Measurements from ENCODE around the gene HS2ST1. TPM values are rescaled to one million over a fixed set of nuclear protein-coding genes. Genes with fewer than 3 reads are reported as not detected.

HS2ST1 gene
- total RNA-seq, 2 donors from 2014 or later, result 11.5 to 11.7 TPM

GRCh38 chr1:86938450-86938849, 24.0 kb downstream of the HS2ST1 start:
- no peak for DNase-seq (ENCODE audit: low spot score)
- intact Hi-C loops (cut with DNase I), result no loop called here
- TF ChIP-seq POLR2A (IDR thresholded peaks at IDR 0.05) (no peak), CTCF (IDR thresholded peaks at IDR 0.05) (no peak), POLR2AphosphoS5 (IDR thresholded peaks at IDR 0.05) (no peak)
- Histone ChIP-seq H3K27me3 (replicated peaks; ENCODE audit: insufficient read depth) (no peaks in the 10 kb centered on the region), H3K4me3 (no peak overlapping the region), H3K27ac (no peak overlapping the region), H3K36me3 (no peaks in the 10 kb centered on the region), H3K4me1 (replicated peaks) (no peaks in the 10 kb centered on the region), H3K9me3 (no peaks in the 10 kb centered on the region)
- WGBS, result 73% methylated on average over 1 of the region's 1 CpG

- DNase-seq (ENCODE audit: low spot score), result no peak
- Histone ChIP-seq H3K9me3 (no peaks in the 10 kb centered on the region), H3K36me3 (no peaks in the 10 kb centered on the region), H3K4me1 (replicated peaks) (no peaks in the 10 kb centered on the region), H3K4me3 (no peak overlapping the region), H3K27ac (no peak overlapping the region), H3K27me3 (replicated peaks; ENCODE audit: insufficient read depth) (no peaks in the 10 kb centered on the region)
- WGBS, result 97% methylated on average over 2 of the region's 2 CpGs
- intact Hi-C loops (cut with DNase I), result no loop called here
- TF ChIP-seq POLR2AphosphoS5 (IDR thresholded peaks at IDR 0.05) (no peak), CTCF (IDR thresholded peaks at IDR 0.05) (no peak), POLR2A (IDR thresholded peaks at IDR 0.05) (no peak)
These were observed 24.4 kb downstream of the HS2ST1 start for GRCh38 chr1:86938855-86939254.

GRCh38 chr1:86939406-86939805, 25.0 kb downstream of the HS2ST1 start:
- TF ChIP-seq POLR2A (IDR thresholded peaks at IDR 0.05), result no peak
- no peak for TF ChIP-seq POLR2AphosphoS5 (IDR thresholded peaks at IDR 0.05)
- no peak for TF ChIP-seq CTCF (IDR thresholded peaks at IDR 0.05)
- H3K4me3 ChIP-seq, result no peak overlapping the region
- no peak overlapping the region for H3K27ac ChIP-seq
- no peak for DNase-seq (ENCODE audit: low spot score)
- no peaks in the 10 kb centered on the region for H3K36me3 ChIP-seq
- WGBS, result 93% methylated on average over 3 of the region's 3 CpGs
- no peaks in the 10 kb centered on the region for H3K9me3 ChIP-seq
- intact Hi-C loops (cut with DNase I), result no loop called here
- H3K4me1 ChIP-seq (replicated peaks), result no peaks in the 10 kb centered on the region
- no peaks in the 10 kb centered on the region for H3K27me3 ChIP-seq (replicated peaks; ENCODE audit: insufficient read depth)

GRCh38 chr1:86940599-86940998, 26.2 kb downstream of the HS2ST1 start:
- TF ChIP-seq POLR2AphosphoS5 (IDR thresholded peaks at IDR 0.05) (no peak), CTCF (IDR thresholded peaks at IDR 0.05) (no peak), POLR2A (IDR thresholded peaks at IDR 0.05) (no peak)
- 100% methylated on average over 2 of the region's 2 CpGs for WGBS
- intact Hi-C loops (cut with DNase I), result no loop called here
- no peak overlapping the region for H3K4me3 ChIP-seq
- no peak for DNase-seq (ENCODE audit: low spot score)
- no peaks in the 10 kb centered on the region for H3K27me3 ChIP-seq (replicated peaks; ENCODE audit: insufficient read depth)
- H3K36me3 ChIP-seq, result no peaks in the 10 kb centered on the region
- no peaks in the 10 kb centered on the region for H3K9me3 ChIP-seq
- no peak overlapping the region for H3K27ac ChIP-seq
- no peaks in the 10 kb centered on the region for H3K4me1 ChIP-seq (replicated peaks)

GRCh38 chr1:86942042-86942441, 27.6 kb downstream of the HS2ST1 start:
- Histone ChIP-seq H3K4me3 (no peak overlapping the region), H3K27ac (no peak overlapping the region), H3K27me3 (replicated peaks; ENCODE audit: insufficient read depth) (no peaks in the 10 kb centered on the region), H3K4me1 (replicated peaks) (no peaks in the 10 kb centered on the region), H3K9me3 (no peaks in the 10 kb centered on the region), H3K36me3 (no peaks in the 10 kb centered on the region)
- TF ChIP-seq POLR2AphosphoS5 (IDR thresholded peaks at IDR 0.05) (no peak), CTCF (IDR thresholded peaks at IDR 0.05) (no peak), POLR2A (IDR thresholded peaks at IDR 0.05) (no peak)
- no peak for DNase-seq (ENCODE audit: low spot score)
- intact Hi-C loops (cut with DNase I), result no loop called here
- 17% methylated on average over 1 of the region's 1 CpG for WGBS
